ENCODE data around the gene PCIF1.
A peak's percentile ranks its signal among the peaks of the same experiment; 100 is the strongest.

Gene PCIF1

GRCh38 chr20:45934586-45935415 is at the start of gene PCIF1:
TSS of gene PCIF1 (plus strand) at chr20:45934683. CDS start at chr20:45939000, 4,317 bp downstream.
- H3K27ac ChIP-seq (ENCODE audit: low read length): peak within 1 kb of the TSS; percentile 95
- peaks cover 0 to 30% of the 10 kb centered on the region in 2 donors for H3K4me1 ChIP-seq (ENCODE audit: control insufficient read depth in 1 of 2, insufficient read depth in 2 of 2, low read length in 2 of 2)
- no peaks in the 10 kb centered on the region for H3K27me3 ChIP-seq (ENCODE audit: low read depth, low read length)
- H3K9me3 ChIP-seq (ENCODE audit: control insufficient read depth in 1 of 2, low read length in 2 of 2): no peaks in the 10 kb centered on the region
- H3K4me3 ChIP-seq (ENCODE audit: low read depth in 1 of 2, low read length in 2 of 2): peak within 1 kb of the TSS; percentile 87 to 96
- H3K36me3 ChIP-seq (ENCODE audit: control insufficient read depth in 1 of 2, insufficient read depth in 2 of 2, low read length in 2 of 2): peaks cover 26 to 38% of the 10 kb centered on the region in 2 donors

DNA sequence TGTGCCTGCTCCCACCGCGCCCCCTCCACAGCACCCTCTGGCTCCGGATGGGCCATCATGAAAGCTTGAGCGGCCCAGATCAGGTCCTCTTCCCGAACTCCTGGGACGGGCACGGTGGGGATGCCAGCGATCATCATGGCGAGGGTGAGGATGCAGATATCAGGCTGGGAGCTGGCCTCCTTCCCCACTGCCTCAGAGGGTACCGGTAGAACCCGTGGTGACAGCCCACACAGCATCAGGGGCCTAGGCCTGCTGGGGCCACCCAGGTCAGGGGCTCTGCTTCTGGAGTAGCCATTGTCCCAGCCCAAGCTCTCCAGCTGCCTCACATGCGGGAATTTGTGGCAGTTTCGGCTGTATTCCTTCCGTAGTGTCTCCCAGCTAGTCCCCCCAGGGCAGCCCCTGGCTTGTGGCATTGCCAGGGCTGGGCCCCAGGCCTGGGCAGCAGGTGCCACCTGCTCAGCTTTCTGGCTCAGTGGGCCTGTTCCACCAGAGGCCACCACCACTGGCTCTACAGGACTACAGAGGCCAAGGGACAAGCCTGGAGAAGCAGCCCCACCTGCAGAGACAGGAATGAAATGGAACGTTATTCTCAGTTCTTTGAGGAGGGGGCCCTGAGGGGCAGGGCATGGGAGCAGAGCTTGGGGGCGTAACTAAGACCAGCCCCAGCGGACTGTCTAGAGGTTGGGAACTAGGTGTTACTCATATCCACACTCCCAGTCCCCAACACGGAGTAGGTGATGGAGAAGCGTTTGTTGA is 47.7 kb upstream of the PCIF1 start:
- H3K4me3 ChIP-seq (ENCODE audit: low read depth in 1 of 2, low read length in 2 of 2): no peak overlapping the region
- no peak overlapping the region for H3K27ac ChIP-seq (ENCODE audit: low read length)
- H3K9me3 ChIP-seq (ENCODE audit: control insufficient read depth in 1 of 2, low read length in 2 of 2): no peaks in the 10 kb centered on the region
- peaks cover 0 to 34% of the 10 kb centered on the region in 2 donors for H3K4me1 ChIP-seq (ENCODE audit: control insufficient read depth in 1 of 2, insufficient read depth in 2 of 2, low read length in 2 of 2)
- H3K27me3 ChIP-seq (ENCODE audit: low read depth, low read length): no peaks in the 10 kb centered on the region
- peaks cover 20 to 43% of the 10 kb centered on the region in 2 donors for H3K36me3 ChIP-seq (ENCODE audit: control insufficient read depth in 1 of 2, insufficient read depth in 2 of 2, low read length in 2 of 2)

DNA sequence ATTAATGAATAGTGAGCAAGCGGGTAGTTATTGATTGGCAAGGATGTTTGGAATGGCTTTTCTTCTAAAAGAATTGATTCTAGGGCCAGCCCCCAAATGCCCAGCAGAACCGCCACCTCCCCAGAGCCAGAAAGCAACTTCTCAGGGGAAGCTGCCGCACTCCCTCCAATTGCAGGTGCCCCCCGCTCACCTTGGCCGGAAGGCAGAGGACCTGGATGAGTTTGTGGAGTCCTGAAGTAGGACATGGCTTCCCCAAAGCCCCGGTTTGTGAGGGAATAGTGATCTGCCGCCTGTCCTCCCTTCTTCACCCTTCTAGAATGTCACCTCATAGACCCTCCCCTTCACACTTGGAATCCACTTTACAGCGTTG is 47.2 kb upstream of the PCIF1 start, which contains the start of gene SPATA25:
TSS of gene SPATA25 (minus strand) at position 277 of the 370 bp plus-strand sequence. CDS start at position 245, 32 bp downstream.
- Histone ChIP-seq H3K27me3 (ENCODE audit: low read depth, low read length) (no peaks in the 10 kb centered on the region), H3K27ac (ENCODE audit: low read length) (no peak within 1 kb of the TSS), H3K9me3 (ENCODE audit: control insufficient read depth in 1 of 2, low read length in 2 of 2) (no peaks in the 10 kb centered on the region), H3K4me3 (ENCODE audit: low read depth in 1 of 2, low read length in 2 of 2) (no peak within 1 kb of the TSS), H3K4me1 (ENCODE audit: control insufficient read depth in 1 of 2, insufficient read depth in 2 of 2, low read length in 2 of 2) (peaks cover 5 to 35% of the 10 kb centered on the region in 2 donors), H3K36me3 (ENCODE audit: control insufficient read depth in 1 of 2, insufficient read depth in 2 of 2, low read length in 2 of 2) (peaks cover 20 to 40% of the 10 kb centered on the region in 2 donors)

DNA sequence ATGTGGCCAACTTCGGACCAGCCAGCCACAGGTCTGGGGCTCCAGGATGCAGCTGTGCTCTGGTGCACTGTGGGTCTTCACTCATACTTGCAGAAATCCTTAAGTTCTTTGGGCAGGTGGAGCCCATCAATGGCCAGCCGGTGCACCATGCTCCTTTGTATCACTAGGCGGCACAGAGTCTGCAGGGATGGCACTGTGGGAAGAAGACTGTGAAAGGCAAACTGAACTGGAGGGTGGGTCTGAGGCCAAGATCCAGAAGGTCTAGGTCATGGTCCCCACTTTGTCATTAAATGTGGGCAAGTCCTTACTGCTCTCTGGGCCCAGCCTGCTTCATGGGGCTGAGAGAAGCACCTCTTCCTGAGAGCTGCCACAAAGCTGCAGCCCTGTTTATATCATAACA is 45.8 kb upstream of the PCIF1 start:
- H3K27me3 ChIP-seq (ENCODE audit: low read depth, low read length): no peaks in the 10 kb centered on the region
- H3K36me3 ChIP-seq (ENCODE audit: control insufficient read depth in 1 of 2, insufficient read depth in 2 of 2, low read length in 2 of 2): peaks cover 10 to 34% of the 10 kb centered on the region in 2 donors
- H3K4me3 ChIP-seq (ENCODE audit: low read depth in 1 of 2, low read length in 2 of 2): no peak overlapping the region
- H3K9me3 ChIP-seq (ENCODE audit: control insufficient read depth in 1 of 2, low read length in 2 of 2): no peaks in the 10 kb centered on the region
- no peak overlapping the region for H3K27ac ChIP-seq (ENCODE audit: low read length)
- peaks cover 12 to 39% of the 10 kb centered on the region in 2 donors for H3K4me1 ChIP-seq (ENCODE audit: control insufficient read depth in 1 of 2, insufficient read depth in 2 of 2, low read length in 2 of 2)

DNA sequence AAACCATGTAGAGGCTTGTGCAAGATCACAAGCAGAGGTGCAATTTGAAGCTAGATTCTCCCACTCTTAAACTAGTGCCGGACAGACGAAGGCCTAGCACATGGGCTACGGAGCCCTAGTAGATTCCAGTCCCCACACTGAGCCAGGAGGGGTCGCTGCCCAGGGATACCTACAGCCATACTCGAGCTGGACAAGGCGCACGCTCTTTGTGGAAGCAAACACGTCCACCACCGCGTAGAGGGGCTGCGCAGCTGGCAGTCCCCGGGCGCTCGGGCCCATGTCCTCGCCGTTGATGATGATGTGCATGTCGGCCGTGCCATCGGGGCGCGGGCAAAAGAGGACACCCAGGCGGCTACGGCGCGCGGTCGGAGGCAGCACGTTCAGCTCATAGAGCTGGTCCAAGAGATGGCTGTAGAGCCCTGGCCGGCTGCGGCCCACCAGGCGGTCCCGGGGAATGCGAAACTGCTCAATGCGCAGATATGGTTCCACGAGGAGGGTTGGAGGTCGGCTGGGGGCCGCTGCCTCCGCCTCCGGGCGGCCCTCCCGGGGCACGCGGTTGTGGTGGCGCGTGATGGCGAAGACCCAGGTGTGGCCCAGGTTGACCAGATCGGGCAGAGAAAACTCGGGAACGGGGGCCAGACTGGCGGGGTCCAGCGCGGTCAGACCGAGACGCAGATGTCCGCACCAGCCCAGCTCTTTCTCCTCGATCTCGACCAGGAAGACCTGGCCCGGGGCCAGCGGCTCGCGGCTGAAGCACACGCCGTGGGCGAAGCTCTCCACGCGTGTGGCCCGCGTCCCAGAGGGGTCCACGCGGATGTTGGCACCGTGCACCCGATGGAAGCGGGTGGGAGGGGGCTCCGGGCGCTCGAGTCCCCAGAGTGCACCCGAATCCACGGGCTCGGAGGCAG is 44.2 kb upstream of the PCIF1 start:
- H3K27ac ChIP-seq (ENCODE audit: low read length): peak overlapping the region; percentile 63
- peak overlapping the region; percentile 69 to 95 for H3K4me3 ChIP-seq (ENCODE audit: low read depth in 1 of 2, low read length in 2 of 2)
- peaks cover 17 to 40% of the 10 kb centered on the region in 2 donors for H3K36me3 ChIP-seq (ENCODE audit: control insufficient read depth in 1 of 2, insufficient read depth in 2 of 2, low read length in 2 of 2)
- H3K9me3 ChIP-seq (ENCODE audit: control insufficient read depth in 1 of 2, low read length in 2 of 2): no peaks in the 10 kb centered on the region
- peaks cover 12 to 32% of the 10 kb centered on the region in 2 donors for H3K4me1 ChIP-seq (ENCODE audit: control insufficient read depth in 1 of 2, insufficient read depth in 2 of 2, low read length in 2 of 2)
- no peaks in the 10 kb centered on the region for H3K27me3 ChIP-seq (ENCODE audit: low read depth, low read length)

DNA sequence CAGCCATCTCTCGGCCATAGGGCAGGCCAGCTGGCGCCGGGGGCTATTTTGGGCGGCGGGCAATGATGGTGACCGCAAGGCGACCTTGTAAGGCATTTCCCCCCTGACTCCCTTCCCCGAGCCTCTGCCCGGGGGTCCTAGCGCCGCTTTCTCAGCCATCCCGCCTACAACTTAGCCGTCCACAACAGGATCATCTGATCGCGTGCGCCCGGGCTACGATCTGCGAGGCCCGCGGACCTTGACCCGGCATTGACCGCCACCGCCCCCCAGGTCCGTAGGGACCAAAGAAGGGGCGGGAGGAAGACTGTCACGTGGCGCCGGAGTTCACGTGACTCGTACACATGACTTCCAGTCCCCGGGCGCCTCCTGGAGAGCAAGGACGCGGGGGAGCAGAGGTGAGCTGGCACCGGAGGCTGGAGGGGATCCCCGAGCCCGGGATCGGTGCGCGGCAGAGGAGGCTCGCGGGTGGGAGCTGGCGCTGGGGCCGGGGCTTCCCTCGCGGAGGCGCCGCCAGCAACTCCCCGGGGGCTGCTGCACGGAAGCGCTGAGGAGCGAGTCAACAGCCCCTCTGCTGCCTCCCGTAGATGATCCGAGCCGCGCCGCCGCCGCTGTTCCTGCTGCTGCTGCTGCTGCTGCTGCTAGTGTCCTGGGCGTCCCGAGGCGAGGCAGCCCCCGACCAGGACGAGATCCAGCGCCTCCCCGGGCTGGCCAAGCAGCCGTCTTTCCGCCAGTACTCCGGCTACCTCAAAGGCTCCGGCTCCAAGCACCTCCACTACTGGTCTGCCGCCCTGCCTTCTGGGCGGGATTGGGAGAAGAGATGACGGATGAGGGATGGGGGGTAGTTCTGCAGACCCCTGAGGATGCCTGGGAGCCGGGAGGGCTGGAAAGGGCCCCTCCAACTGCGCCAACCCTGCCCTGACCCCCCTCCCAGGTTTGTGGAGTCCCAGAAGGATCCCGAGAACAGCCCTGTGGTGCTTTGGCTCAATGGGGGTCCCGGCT is 43.2 kb upstream of the PCIF1 start, which contains the start of the genes CTSA and NEURL2:
TSS of gene CTSA (plus strand) at position 351 of the 999 bp plus-strand sequence. CDS start at position 585, 234 bp downstream.
TSS of gene NEURL2 (minus strand) at position 224 of the 999 bp plus-strand sequence. CDS start at position 7, 217 bp downstream.
- H3K27ac ChIP-seq (ENCODE audit: low read length): peak within 1 kb of the TSS; percentile 63
- no peaks in the 10 kb centered on the region for H3K9me3 ChIP-seq (ENCODE audit: control insufficient read depth in 1 of 2, low read length in 2 of 2)
- peak within 1 kb of the TSS; percentile 69 to 95 for H3K4me3 ChIP-seq (ENCODE audit: low read depth in 1 of 2, low read length in 2 of 2)
- peaks cover 17 to 39% of the 10 kb centered on the region in 2 donors for H3K36me3 ChIP-seq (ENCODE audit: control insufficient read depth in 1 of 2, insufficient read depth in 2 of 2, low read length in 2 of 2)
- H3K4me1 ChIP-seq (ENCODE audit: control insufficient read depth in 1 of 2, insufficient read depth in 2 of 2, low read length in 2 of 2): peaks cover 12 to 30% of the 10 kb centered on the region in 2 donors
- no peaks in the 10 kb centered on the region for H3K27me3 ChIP-seq (ENCODE audit: low read depth, low read length)

GRCh38 chr20:45892049-45892825 is 42.2 kb upstream of the PCIF1 start:
- H3K4me3 ChIP-seq (ENCODE audit: low read depth in 1 of 2, low read length in 2 of 2): peak overlapping the region; percentile 69 to 95
- H3K9me3 ChIP-seq (ENCODE audit: control insufficient read depth in 1 of 2, low read length in 2 of 2): no peaks in the 10 kb centered on the region
- peaks cover 23 to 38% of the 10 kb centered on the region in 2 donors for H3K36me3 ChIP-seq (ENCODE audit: control insufficient read depth in 1 of 2, insufficient read depth in 2 of 2, low read length in 2 of 2)
- no peaks in the 10 kb centered on the region for H3K27me3 ChIP-seq (ENCODE audit: low read depth, low read length)
- peaks cover 12 to 30% of the 10 kb centered on the region in 2 donors for H3K4me1 ChIP-seq (ENCODE audit: control insufficient read depth in 1 of 2, insufficient read depth in 2 of 2, low read length in 2 of 2)
- H3K27ac ChIP-seq (ENCODE audit: low read length): no peak overlapping the region

GRCh38 chr20:45892828-45893500 is 41.5 kb upstream of the PCIF1 start:
- H3K9me3 ChIP-seq (ENCODE audit: control insufficient read depth in 1 of 2, low read length in 2 of 2): no peaks in the 10 kb centered on the region
- no peak overlapping the region for H3K27ac ChIP-seq (ENCODE audit: low read length)
- no peaks in the 10 kb centered on the region for H3K27me3 ChIP-seq (ENCODE audit: low read depth, low read length)
- H3K36me3 ChIP-seq (ENCODE audit: control insufficient read depth in 1 of 2, insufficient read depth in 2 of 2, low read length in 2 of 2): peaks cover 22 to 40% of the 10 kb centered on the region in 2 donors
- peaks cover 12 to 30% of the 10 kb centered on the region in 2 donors for H3K4me1 ChIP-seq (ENCODE audit: control insufficient read depth in 1 of 2, insufficient read depth in 2 of 2, low read length in 2 of 2)
- H3K4me3 ChIP-seq (ENCODE audit: low read depth in 1 of 2, low read length in 2 of 2): no peak overlapping the region

- Histone ChIP-seq H3K27ac (ENCODE audit: low read length) (no peak overlapping the region), H3K27me3 (ENCODE audit: low read depth, low read length) (no peaks in the 10 kb centered on the region), H3K4me3 (ENCODE audit: low read depth in 1 of 2, low read length in 2 of 2) (no peak overlapping the region), H3K4me1 (ENCODE audit: control insufficient read depth in 1 of 2, insufficient read depth in 2 of 2, low read length in 2 of 2) (peaks cover 12 to 30% of the 10 kb centered on the region in 2 donors), H3K36me3 (ENCODE audit: control insufficient read depth in 1 of 2, insufficient read depth in 2 of 2, low read length in 2 of 2) (peaks cover 28 to 49% of the 10 kb centered on the region in 2 donors), H3K9me3 (ENCODE audit: control insufficient read depth in 1 of 2, low read length in 2 of 2) (no peaks in the 10 kb centered on the region)
Observed at GRCh38 chr20:45893831-45894230, 40.7 kb upstream of the PCIF1 start.
